HG03064 (cell line): ENCODE measurements around the gene AZU1.
"Not testable (repeated sequence)": the region's sequence is repeated elsewhere in the genome, so short reads cannot be mapped to it uniquely, and the experiment has no call there.

Experiments
- ATAC-seq: cut with Tn5 transposase; IDR thresholded peaks from one replicate; pipeline ENCODE4 v1.9.1; 2021; ENCODE audit warnings: low read depth; ENCODE audit not compliant: unreplicated experiment

The AZU1 gene

GRCh38 chr19:807627-808422 lies 19.8 kb upstream of the AZU1 start:
- no peak for ATAC-seq

DNA sequence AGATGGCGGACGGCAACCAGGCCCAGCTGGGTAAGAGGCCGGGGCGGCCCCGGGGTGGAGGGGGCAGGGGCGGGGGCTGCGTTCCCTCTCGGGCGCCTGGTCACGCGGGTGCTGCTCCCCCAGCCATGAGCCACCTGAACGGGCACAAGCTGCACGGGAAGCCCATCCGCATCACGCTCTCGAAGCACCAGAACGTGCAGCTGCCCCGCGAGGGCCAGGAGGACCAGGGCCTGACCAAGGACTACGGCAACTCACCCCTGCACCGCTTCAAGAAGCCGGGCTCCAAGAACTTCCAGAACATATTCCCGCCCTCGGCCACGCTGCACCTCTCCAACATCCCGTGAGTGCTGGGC lies 19.2 kb upstream of the AZU1 start:
- ATAC-seq: no peak

GRCh38 chr19:810077-810855 lies 17.4 kb upstream of the AZU1 start:
- ATAC-seq: no peak

- no peak for ATAC-seq
Observed at GRCh38 chr19:810883-811489, 16.7 kb upstream of the AZU1 start.

GRCh38 chr19:811506-812048 lies 16.1 kb upstream of the AZU1 start:
- no peak for ATAC-seq

DNA sequence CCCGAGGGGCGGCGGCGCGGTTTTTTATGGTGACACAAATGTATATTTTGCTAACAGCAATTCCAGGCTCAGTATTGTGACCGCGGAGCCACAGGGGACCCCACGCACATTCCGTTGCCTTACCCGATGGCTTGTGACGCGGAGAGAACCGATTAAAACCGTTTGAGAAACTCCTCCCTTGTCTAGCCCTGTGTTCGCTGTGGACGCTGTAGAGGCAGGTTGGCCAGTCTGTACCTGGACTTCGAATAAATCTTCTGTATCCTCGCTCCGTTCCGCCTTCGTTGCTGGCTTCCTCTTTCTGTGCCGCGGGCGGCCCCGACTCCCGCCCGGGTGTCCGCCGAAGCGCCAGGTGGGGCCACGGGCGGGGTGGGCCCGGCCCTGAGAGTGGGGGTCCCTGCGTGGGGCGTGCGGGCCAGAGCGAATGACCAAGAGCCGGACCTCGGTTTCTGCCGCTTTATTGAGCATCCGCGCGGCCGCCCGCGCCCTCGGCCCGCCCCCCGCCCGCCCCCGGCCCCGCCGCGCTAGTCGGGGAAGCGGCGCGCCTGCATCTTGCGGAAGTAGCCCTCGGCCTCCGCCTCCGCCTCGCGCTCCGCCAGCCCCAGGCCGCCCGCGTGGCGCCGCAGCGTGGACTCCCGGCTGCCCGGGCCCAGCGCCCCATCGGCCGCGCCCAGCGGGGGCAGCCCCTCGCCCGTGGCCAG lies 15.4 kb upstream of the AZU1 start:
- ATAC-seq: no peak

DNA sequence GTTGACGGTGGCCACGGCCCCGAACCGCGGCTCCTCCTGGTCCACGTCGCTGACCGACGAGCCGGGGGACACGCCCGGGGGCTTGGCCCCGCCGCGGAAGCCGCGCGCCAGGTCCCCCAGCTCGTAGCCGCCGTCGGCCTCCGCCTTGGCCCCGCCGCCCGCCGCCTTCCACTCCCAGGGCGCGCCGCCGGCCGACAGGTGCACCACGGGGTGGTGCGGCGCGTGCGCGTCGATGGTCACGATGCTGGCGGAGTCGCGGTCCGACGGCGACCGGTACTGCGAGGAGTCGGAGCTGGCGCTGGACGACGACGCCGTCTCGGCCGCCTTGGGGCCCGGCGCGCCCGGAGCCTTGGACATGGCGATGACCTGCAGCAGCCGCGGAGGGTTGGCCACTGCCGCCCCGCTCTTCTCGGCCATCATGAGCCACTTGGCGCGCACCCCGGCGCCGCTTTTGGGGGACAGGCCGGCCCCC lies 14.9 kb upstream of the AZU1 start:
- no peak for ATAC-seq

GRCh38 chr19:813219-814151 lies 14.2 kb upstream of the AZU1 start:
- ATAC-seq: no peak

DNA sequence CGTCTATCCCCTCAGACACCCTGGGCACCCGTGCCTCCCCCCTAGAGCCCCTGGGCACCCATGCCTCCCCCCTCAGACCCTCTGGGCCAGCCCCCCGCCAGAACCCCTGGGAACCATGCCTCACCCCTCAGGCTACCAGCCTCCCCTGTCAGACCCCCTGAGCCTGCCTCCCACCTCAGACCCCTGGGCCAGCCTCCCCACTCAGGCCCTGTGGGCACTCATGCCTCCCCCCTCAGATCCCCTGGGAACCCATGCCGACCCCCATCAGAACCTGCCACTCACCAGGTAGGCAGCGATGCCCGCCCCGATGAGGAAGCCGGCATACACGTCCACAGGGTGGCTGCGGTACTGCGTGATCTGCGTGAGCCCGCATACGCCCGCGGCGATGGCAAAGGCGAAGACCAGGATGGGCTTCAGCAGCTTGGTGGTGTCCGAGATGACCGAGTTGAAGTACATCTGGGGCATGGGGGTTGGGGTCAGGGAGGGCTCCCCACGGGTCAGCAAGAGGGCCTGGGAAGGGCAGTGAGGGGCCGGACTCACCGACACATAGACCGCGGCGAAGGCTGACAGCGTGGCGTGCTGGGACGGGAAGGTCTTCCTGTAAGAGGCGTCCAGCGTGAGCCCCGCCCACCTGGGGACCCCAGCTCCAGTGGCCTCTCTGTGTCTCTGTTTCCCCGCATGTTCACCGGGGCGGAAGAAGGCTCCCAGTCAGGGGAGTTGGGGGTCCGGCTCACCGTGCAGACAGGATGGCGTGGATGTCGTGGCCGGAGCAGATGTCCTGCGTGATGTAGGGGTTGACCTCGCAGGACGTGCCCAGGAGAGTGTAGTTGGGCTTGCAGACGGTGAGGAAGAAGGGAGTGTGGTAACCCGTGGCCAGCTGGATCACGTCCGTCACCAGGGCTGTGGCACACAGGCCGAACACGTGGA lies 13.2 kb upstream of the AZU1 start:
- ATAC-seq: no peak

DNA sequence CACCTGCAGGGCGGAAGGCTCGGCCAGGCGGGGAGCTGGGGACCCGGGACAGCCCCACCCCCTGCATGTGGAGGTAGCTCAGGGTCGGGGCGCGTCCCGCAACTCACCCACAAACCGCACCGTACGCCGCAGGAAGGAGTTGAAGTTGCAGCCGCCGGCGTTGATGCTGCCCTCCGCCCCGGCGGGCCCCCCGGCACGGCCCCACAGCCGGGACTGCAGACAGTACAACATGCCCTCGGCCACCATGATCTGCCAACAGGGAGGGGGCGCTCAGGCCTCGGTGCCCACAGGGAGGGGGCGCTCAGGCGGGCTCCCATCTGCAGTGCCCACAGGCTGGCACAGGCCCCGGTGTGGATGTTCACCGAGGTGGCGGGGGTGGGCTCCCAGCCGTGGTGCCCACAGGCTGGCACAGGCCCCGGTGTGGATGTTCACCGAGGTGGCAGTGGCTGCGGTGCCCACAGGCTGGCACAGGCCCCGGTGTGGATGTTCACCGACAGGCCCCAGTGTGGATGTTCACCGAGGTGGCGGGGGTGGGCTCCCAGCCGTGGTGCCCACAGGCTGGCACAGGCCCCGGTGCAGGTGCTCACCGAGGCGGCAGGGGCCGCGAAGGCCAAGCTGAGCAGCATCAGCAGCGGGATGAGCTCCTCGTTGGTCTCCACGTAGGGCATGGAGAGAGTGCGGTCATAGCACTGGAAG lies 12.4 kb upstream of the AZU1 start:
- no peak for ATAC-seq

GRCh38 chr19:815775-816499 lies 11.7 kb upstream of the AZU1 start:
- no peak for ATAC-seq

GRCh38 chr19:816500-816857 lies 11.2 kb upstream of the AZU1 start:
- ATAC-seq: no peak

- ATAC-seq: not testable (repeated sequence)
Observed at GRCh38 chr19:820212-820611, 7.4 kb upstream of the AZU1 start.

DNA sequence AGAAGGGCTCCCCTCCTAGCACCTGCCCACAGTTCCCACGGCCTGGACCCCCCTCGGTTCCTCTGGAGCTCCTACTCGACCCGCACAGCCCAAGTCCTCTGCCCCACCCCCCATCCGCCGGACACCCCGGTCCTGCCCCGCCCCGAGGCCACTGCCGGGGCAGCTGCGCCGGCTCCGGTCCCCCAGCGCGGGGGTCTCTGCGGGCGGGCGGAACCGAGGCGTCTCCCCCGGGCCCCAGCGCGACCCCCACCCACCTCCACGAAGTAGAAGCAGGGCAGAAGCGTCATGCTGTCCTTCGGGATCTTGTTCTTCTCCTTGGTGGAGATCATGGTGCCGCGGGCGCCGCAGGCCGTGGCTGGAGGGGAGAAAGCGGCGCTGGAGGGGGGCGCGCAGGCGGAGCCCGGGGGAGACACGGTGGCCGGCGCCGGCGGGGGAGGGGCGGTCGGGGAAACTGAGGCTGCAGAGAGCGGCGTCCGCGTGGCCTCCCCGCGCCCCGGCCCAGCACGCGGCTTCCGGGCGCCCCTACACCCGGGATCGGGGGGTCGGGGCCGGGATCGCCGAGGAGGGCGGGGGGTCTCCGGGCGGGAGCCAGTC lies 6.3 kb upstream of the AZU1 start:
- no peak for ATAC-seq

DNA sequence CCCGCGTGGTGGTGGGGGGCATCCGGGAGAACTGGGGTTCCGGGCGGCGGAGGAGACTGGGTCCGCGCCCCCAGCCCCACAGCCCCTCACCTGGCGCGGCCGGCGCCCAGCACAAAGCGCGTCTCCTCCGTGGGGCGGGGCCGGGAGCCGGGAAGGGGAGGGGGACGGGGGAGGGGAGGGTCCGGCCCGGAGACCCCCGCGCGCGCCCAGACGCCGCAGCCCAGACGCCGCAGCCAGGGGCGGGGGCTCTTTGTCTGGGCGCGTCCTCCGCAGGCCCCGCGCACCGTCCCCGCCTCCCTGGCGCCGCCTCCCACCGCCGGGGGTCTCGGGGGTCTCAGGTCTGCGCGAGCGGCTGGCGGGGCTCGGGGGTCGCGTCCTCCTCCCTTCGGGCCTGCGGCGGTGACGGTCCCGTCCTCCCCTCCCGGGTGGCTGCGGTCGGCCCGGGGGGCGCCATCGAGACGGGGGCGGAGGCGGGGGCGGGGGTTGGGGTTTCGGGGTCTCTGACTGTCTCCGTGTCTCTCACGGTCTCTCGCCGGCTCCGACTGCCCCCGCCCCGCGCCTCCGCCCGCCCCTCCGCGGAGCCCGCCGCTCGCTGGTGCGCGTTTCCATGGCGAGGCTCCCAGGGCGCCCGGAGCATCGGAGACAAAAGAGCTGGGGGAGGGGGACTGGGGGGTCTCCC lies 5.7 kb upstream of the AZU1 start, which contains the start of gene PLPPR3:
Gene PLPPR3, minus strand, starts transcription at position 131 of the 679 bp plus-strand sequence. CDS start 396 bp downstream, outside the sequence.
- ATAC-seq: no peak

DNA sequence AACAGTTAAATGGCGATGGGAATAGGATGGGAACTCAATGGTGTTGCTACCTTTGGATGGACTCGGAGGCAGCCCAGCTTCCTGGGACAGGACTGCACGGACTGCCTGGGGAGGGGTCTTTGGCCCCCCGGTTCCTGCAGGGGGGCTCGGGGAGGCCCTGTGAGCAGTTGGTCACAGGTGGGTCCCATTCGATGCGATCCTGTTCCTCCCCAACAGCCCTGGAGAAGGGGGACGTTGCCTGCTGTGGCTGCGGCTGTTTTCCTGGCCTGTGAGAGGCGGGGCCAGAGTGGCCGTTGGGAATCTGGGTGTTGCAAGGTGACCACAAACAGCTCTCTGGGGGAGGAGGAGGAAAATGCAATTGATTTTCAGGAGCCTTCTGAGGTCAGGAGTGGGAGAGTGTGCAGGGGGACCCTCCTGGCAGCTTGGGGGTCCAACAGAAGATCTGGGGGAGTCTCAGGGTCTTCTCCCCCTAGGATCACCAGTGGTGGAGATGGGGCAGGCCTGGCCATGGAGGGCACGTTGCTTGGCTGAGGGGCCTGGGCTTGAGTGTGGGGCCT lies 4.0 kb upstream of the AZU1 start:
- no peak for ATAC-seq
